Neural cell (in vitro differentiated cells): ENCODE results near the gene ABCB10. TPM values are rescaled to one million over a fixed set of nuclear protein-coding genes. Genes with fewer than 3 reads are reported as not detected.
A peak's percentile ranks its signal among the peaks of the same experiment; 100 is the strongest.

ENCODE experiments used
- H2AFZ ChIP-seq: fragments of 200-600, 300-800 bp; sonication (generic), shearing (Covaris generic); 2 replicates; pipeline ENCODE4 v1.6.0; 2014; ENCODE audit warnings: low read depth, mild to moderate bottlenecking, antibody characterized with exemption, low read length, moderate library complexity
- H3F3A ChIP-seq: fragments of 200-600 bp; shearing (Covaris generic); 2 replicates; pipeline ENCODE4 v1.6.1; 2016; ENCODE audit warnings: mild to moderate bottlenecking, moderate library complexity, mixed read lengths, antibody characterized with exemption, low read length; ENCODE audit not compliant: insufficient read depth, poor library complexity, severe bottlenecking
- H3K27ac ChIP-seq: fragments of 200-600, 300-800 bp; sonication (generic), shearing (Covaris generic); 2 replicates; pipeline ENCODE4 v1.5.1; 2014; ENCODE audit warnings: mild to moderate bottlenecking, low read length, moderate library complexity
- H3K27me3 ChIP-seq: fragments of 300-800, 200-600 bp; sonication (generic), shearing (Covaris generic); 2 replicates; pipeline ENCODE4 v1.6.0; 2014; ENCODE audit warnings: mild to moderate bottlenecking, low read depth, low read length, moderate library complexity; ENCODE audit not compliant: insufficient read depth
- H3K36me3 ChIP-seq: fragments of 300-800, 200-600 bp; sonication (generic), shearing (Covaris generic); 2 replicates; pipeline ENCODE4 v1.5.1; 2014; ENCODE audit warnings: mild to moderate bottlenecking, antibody characterized with exemption, low read length, moderate library complexity; ENCODE audit not compliant: insufficient read depth
- H3K4me2 ChIP-seq: fragments of 300-800, 200-600 bp; sonication (generic), shearing (Covaris generic); 2 replicates; pipeline ENCODE4 v1.6.0; 2014; ENCODE audit warnings: mild to moderate bottlenecking, low read length
- H3K4me3 ChIP-seq: fragments of 300-800, 200-600 bp; sonication (generic), shearing (Covaris generic); 2 replicates; pipeline ENCODE4 v1.5.1; 2014; ENCODE audit warnings: mild to moderate bottlenecking, low read length, moderate library complexity
- H3K79me2 ChIP-seq: fragments of 200-600 bp; shearing (Covaris generic); replicated peaks from 2 replicates; pipeline ENCODE4 v1.6.0; 2014; ENCODE audit warnings: mild to moderate bottlenecking, low read length, moderate library complexity; ENCODE audit not compliant: insufficient read depth
- H3K9ac ChIP-seq: fragments of 300-800, 200-600 bp; sonication (generic), shearing (Covaris generic); 2 replicates; pipeline ENCODE4 v1.6.1; 2016; ENCODE audit warnings: mild to moderate bottlenecking, low read length, mixed read lengths
- H3K9me2 ChIP-seq: fragments of 200-600 bp; shearing (Covaris generic); 2 replicates; pipeline ENCODE4 v1.6.1; 2016; ENCODE audit warnings: mild to moderate bottlenecking, low read length, mixed read lengths; ENCODE audit not compliant: insufficient read depth
- H3K9me3 ChIP-seq: fragments of 200-600, 300-800 bp; sonication (generic), shearing (Covaris generic); 2 replicates; pipeline ENCODE4 v1.6.1; 2016; ENCODE audit warnings: mild to moderate bottlenecking, mixed run types, low read length, moderate library complexity, mixed read lengths
- H4K20me1 ChIP-seq: fragments of 200-600 bp; shearing (Covaris generic); 2 replicates; pipeline ENCODE4 v1.6.1; 2016; ENCODE audit warnings: mild to moderate bottlenecking, mixed run types; ENCODE audit not compliant: insufficient read depth
- EP300 ChIP-seq: fragments of 450-650 bp; conservative IDR thresholded peaks from 2 replicates; pipeline ENCODE4 v1.6.1; 2014; ENCODE audit warnings: antibody characterized with exemption, mild to moderate bottlenecking, moderate library complexity; ENCODE audit not compliant: poor library complexity, severe bottlenecking
- EZH2 ChIP-seq: fragments of 200-600, 300-800 bp; shearing (Covaris generic), sonication (generic); IDR thresholded peaks from 2 replicates; pipeline ENCODE4 v1.6.1; 2014; ENCODE audit warnings: antibody characterized with exemption, low read length, borderline replicate concordance, mild to moderate bottlenecking; ENCODE audit not compliant: insufficient read depth, poor library complexity, severe bottlenecking
- MXI1 ChIP-seq: fragments of 450-650 bp; conservative IDR thresholded peaks from 2 replicates; pipeline ENCODE4 v1.6.1; 2014; ENCODE audit warnings: antibody characterized with exemption, mild to moderate bottlenecking; ENCODE audit not compliant: poor library complexity, severe bottlenecking
- POLR2AphosphoS5 ChIP-seq: IDR thresholded peaks from 2 replicates; pipeline ENCODE4 v1.6.1; 2012
- RAD21 ChIP-seq: fragments of 450-650 bp; conservative IDR thresholded peaks from 2 replicates; pipeline ENCODE4 v1.6.1; 2014; ENCODE audit warnings: antibody characterized with exemption, mild to moderate bottlenecking, moderate library complexity
- REST ChIP-seq: IDR thresholded peaks from 2 replicates; pipeline ENCODE4 v1.6.1; 2012; ENCODE audit warnings: borderline replicate concordance
- SMC3 ChIP-seq: fragments of 450-650 bp; conservative IDR thresholded peaks from 2 replicates; pipeline ENCODE4 v1.6.1; 2014; ENCODE audit warnings: antibody characterized with exemption, mild to moderate bottlenecking, moderate library complexity; ENCODE audit not compliant: poor library complexity
- TAF1 ChIP-seq: IDR thresholded peaks from 2 replicates; pipeline ENCODE4 v1.6.1; 2012; ENCODE audit warnings: low read depth
- polyA plus RNA-seq: library from polyadenylated mRNA; depleted of rRNA; stranded (reverse); fragments of >200 nt; gene quantifications from 2 replicates; pipeline ENCODE4 v1.2.3, GENCODE V29; 2014
- TF ChIP-seq, protein P1 (sequence below): fragments of 450-650 bp; IDR thresholded peaks from 2 replicates; pipeline ENCODE4 v1.5.1; 2014; ENCODE audit warnings: antibody characterized with exemption, mild to moderate bottlenecking, moderate library complexity; ENCODE audit not compliant: poor library complexity, severe bottlenecking

The ABCB10 gene
- polyA plus RNA-seq, 1 donor from 2014 or later = 31.4 TPM

GRCh38 chr1:229509576-229509975 is 48.9 kb downstream of the ABCB10 start:
- Histone ChIP-seq H3K9ac (no peak overlapping the region), H3K36me3 (no peaks in the 10 kb centered on the region), H3K4me2 (no peak overlapping the region), H3F3A (no peaks in the 10 kb centered on the region), H3K4me3 (no peak overlapping the region), H3K27ac (peak overlapping the region; percentile 95), H3K9me2 (no peaks in the 10 kb centered on the region), H3K9me3 (no peaks in the 10 kb centered on the region), H2AFZ (no peak overlapping the region), H3K79me2 (peaks cover 16% of the 10 kb centered on the region), H3K27me3 (no peaks in the 10 kb centered on the region), H4K20me1 (no peaks in the 10 kb centered on the region)
- TF ChIP-seq POLR2AphosphoS5 = no peak
- TF ChIP-seq RAD21 = no peak
- no peak for TF ChIP-seq EP300
- TF ChIP-seq, protein P1, sequence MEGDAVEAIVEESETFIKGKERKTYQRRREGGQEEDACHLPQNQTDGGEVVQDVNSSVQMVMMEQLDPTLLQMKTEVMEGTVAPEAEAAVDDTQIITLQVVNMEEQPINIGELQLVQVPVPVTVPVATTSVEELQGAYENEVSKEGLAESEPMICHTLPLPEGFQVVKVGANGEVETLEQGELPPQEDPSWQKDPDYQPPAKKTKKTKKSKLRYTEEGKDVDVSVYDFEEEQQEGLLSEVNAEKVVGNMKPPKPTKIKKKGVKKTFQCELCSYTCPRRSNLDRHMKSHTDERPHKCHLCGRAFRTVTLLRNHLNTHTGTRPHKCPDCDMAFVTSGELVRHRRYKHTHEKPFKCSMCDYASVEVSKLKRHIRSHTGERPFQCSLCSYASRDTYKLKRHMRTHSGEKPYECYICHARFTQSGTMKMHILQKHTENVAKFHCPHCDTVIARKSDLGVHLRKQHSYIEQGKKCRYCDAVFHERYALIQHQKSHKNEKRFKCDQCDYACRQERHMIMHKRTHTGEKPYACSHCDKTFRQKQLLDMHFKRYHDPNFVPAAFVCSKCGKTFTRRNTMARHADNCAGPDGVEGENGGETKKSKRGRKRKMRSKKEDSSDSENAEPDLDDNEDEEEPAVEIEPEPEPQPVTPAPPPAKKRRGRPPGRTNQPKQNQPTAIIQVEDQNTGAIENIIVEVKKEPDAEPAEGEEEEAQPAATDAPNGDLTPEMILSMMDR = no peak
- TF ChIP-seq TAF1 = no peak
- TF ChIP-seq SMC3 = no peak
- TF ChIP-seq REST = no peak
- TF ChIP-seq EZH2 = no peak
- TF ChIP-seq MXI1 = no peak

GRCh38 chr1:229508823-229509337 is 49.6 kb downstream of the ABCB10 start:
- Histone ChIP-seq H3K9me3 (no peaks in the 10 kb centered on the region), H3K4me3 (peak overlapping the region; percentile 76), H3K27ac (peak overlapping the region; percentile 95)

More at GRCh38 chr1:229508823-229509337, 49.6 kb downstream of the ABCB10 start:
- H3K36me3 ChIP-seq = no peaks in the 10 kb centered on the region
- peak overlapping the region; percentile 96 for H2AFZ ChIP-seq
- H3K9ac ChIP-seq = peak overlapping the region; percentile 79
- peaks cover 16% of the 10 kb centered on the region for H3K79me2 ChIP-seq
- no peak for TF ChIP-seq SMC3
- TF ChIP-seq EP300 = no peak
- no peak for TF ChIP-seq RAD21
- TF ChIP-seq, protein P1 = no peak
- TF ChIP-seq MXI1 = no peak
- H3F3A ChIP-seq = no peaks in the 10 kb centered on the region
- H3K27me3 ChIP-seq = no peaks in the 10 kb centered on the region
- H3K9me2 ChIP-seq = no peaks in the 10 kb centered on the region
- H3K4me2 ChIP-seq = peak overlapping the region; percentile 77
- no peaks in the 10 kb centered on the region for H4K20me1 ChIP-seq
